NCI-H774 (cell line): ENCODE measurements around the gene SH3D19.
"Not testable (repeated sequence)": the region's sequence is repeated elsewhere in the genome, so short reads cannot be mapped to it uniquely, and the experiment has no call there.

Experiments used
- DNase-seq: peaks from one replicate; lab custom pipeline; 2025; lab: John Stamatoyannopoulos, UW

SH3D19 gene

GRCh38 chr4:151325111-151325948 lies at the start of gene SH3D19:
TSS of gene SH3D19 (minus strand) at chr4:151325605. CDS start at chr4:151325352, 253 bp downstream.
- peak; percentile 8 for DNase-seq

GRCh38 chr4:151362404-151363164 lies 37.2 kb upstream of the SH3D19 start:
- DNase-seq = peak; percentile 34

DNA sequence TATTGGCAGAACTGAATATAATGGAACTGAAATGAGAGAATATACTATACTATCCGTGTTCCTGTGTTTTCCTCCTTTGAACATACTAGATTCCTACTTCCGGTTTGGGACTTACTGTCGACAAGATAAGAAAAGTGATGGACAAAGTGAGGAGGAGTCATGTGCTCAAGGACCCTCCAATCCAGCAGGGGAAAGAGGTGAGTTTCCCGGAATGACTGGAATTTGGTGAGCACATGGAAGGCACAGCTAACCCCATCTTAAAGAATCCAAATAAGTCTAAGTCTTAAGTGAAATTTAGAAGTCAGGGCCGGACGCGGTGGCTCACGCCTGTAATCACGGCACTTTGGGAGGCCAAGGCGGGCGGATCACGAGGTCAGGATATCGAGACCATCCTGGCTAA lies 36.6 kb upstream of the SH3D19 start:
- DNase-seq = no peak

- DNase-seq = no peak
These were observed 35.7 kb upstream of the SH3D19 start for GRCh38 chr4:151361126-151361525.

DNA sequence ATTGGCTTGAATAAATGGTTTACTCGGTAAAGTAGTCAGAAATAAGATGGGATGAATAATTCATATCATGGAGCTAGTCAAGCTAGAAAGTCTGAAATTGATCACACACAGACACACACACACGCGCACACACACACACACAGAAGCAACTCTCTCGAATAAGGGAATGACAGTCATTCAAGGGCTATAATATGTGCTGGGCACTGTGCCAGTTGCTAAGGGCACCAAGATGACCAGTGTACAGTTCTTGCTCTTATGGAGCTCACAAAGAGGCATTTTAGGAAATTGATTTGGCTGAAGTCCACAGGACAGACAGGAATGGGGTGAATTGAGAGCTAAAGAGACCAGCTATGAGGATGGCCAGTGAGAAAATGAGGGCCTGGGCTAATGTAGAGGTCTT lies 34.2 kb upstream of the SH3D19 start:
- DNase-seq = no peak

DNA sequence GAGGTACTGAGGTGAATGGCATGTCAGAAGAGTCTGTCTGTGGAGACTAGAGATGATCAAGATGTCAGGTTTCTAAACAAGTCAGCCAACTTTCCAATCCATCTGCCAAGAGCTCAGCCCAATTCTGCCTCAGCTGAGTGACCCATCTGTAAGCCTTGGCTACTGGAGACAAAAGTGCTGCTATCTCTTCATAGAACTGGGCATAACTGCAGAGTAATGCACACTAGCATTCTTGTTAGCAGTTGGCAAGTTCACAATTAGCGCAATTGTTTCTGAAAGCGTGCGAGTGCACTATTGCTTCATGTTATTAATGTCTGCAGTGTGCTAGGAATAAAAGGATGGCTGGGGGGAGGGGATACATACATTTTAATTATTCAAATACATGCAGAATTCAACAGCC lies 32.9 kb upstream of the SH3D19 start:
- no peak for DNase-seq

DNA sequence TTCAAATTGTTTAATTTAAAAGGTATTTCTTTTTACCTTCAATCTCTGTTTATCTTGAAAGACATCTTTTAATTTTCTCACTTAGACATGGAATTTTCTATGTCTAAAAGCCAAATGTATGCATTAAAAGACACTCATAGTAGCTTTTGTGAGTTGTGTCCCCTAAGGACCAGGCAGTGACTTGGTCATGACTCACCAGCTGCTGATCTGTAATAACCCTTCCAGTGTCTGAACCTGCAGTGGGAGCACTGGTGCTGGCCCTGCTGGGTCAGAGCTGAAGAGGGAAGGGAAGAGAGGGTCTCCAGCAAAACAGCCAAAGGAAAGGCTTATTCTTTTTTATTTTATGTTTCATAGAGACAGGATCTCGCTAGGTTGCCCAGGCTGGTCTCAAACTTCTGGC lies 31.1 kb upstream of the SH3D19 start:
- no peak for DNase-seq

DNA sequence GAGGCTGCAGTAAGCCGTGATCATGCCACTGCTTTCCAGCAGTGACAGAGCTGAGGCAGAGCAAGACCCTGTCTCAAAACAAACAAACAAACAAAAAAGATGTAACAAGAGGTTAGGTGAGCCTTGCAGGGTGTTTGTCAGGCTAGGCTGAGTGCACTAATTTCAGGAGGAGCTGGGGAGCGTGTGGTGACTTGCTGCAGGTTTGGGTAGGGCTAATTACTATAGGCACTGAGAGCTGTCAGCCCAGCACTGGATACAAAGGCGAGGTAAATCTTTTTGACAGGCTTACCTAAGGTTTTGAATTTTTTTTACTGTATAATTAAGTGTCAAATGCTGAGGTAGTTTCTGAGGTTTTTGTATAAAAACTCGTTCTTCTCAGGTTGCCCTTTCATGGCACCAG lies 29.8 kb upstream of the SH3D19 start:
- DNase-seq = no peak

DNA sequence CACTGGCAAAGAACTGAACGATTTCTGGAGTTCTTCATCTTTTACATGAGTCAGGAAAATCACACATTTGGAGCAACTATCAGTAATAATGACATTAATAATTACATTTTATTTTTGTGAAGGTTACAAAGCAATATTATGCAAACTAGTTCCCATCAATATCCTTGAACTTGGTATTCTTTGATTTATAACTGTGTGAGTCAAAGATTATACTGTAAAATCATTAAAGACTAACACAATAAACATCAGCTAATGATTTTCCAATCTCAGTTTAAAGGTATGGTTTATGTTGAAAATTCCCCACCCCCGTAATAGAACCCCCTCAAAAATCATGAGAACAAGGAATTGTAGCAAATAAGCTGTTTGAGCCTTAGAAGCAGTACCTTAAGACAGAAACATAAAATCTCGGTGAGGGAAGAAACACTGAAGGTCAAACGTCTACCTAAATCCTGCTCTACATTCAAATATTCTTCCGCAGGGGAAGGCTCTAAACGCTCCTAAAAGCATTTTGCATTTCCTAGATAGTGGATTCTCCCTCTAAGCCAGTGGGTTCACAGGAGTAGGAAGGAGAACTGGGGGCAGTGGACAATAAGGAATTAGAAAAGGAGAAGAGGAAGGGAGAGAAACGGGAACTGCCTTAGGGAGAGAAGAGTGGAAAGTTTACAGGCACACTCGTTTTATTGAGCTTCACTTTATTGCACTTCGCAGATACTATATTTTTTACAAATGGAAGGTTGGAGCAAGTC lies 22.3 kb upstream of the SH3D19 start:
- no peak for DNase-seq

DNA sequence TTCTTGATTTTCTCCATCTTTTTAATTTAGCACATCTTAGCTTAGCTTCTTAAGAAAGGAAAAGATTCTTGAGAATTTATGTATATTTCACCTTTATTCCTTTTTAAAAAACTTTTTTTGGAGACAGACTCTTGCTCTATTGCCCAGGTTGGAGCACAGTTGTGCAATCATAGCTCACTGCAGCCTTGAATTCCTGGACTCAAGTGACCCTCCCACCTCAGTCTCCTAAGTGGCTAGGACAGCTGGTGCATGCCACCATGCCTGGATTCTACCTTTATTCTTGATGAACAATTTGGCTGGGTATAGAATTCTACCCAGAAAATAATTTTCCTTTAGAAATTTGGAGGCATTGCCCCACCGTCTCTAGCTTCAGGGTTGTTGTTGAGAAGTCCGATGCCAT lies 19.5 kb upstream of the SH3D19 start:
- no peak for DNase-seq

- DNase-seq = no peak
These were observed 15.5 kb upstream of the SH3D19 start for GRCh38 chr4:151340751-151341385.

DNA sequence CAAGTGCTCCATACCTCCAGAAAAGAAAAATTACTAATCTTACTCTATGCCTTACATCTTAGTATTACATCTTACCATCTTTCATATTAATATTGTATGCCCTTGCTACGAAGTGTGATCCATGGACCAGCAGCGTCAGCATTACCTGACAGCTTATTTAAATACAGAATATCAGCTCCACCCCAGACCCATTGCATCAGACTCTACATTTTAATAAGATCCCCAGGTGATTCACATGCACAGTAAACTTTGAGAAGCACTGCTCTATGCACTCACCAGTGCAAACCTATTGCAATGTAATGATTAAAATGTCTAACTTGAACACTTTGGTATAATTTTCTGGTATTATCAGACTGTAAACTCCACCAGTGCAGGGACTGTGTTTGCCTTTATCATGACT lies 14.1 kb upstream of the SH3D19 start:
- DNase-seq = no peak

DNA sequence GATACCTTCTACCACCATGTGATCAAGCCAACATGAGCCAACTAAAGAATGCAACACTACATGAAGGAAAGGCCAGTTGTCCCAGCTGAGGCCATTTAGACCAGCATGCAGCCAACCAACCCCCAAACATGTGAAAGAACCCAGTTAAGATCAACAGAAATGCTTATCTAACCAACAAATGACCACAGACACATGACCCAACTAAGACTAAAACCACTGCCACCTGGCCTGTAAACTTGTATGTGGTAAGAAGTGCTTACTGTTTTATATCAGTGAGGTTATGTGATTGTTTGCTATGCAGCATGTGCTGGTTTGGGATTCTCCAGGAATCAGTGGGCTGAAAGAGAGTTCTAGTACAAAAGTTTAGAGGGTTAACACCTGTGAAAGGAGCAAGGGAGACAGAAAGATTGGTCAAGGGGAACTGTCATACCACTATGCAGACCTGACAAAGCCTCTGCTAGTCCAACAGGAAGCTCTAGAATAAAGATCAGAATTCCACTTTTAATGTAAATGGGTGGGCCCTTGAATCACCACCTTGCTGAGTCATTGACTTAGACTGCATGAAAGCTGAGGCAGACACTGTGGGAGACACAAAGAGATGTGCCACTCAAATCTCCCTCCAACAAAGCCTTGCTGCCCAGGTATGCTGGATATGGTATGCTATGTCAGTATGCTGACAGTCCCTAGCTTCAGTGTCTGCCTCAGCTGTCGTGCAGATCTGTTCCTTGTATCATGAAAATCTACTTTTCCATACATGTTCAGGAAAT lies 6.1 kb upstream of the SH3D19 start:
- DNase-seq = no peak

DNA sequence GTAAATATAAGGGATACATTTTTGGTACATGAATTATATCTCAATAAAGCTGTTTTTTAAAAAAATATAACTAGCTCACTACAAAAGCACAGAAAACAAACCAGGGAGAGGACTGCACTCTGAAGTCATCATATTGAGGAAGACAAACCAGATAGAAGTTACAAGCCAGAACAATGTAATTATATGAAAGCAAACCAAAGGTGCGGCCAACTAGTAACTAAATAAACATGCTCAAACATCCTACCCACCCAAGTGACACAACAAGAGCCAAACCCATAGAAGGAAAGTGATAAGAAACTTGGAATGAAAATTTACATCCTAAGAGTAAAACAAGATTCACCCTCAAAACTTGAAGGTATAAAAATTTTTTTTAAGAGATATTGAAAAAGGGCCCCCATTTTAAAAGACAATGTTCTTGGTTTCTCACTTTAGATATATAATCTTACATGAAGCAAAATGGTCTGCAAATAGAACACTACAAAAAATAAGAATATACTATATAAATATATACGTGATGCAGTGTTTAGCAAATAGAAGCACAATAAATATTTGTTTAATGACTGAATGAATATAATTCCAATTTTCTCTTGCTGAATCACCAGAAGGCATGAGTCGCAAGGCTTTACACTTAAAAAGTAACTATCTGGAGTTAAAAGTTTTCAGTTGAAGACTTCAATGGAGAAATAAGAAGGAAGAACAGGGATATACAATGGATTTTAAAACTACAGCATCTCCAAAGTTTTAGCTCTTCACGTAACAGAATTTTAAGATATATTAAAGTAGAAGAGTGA lies 4.0 kb upstream of the SH3D19 start:
- no peak for DNase-seq

DNA sequence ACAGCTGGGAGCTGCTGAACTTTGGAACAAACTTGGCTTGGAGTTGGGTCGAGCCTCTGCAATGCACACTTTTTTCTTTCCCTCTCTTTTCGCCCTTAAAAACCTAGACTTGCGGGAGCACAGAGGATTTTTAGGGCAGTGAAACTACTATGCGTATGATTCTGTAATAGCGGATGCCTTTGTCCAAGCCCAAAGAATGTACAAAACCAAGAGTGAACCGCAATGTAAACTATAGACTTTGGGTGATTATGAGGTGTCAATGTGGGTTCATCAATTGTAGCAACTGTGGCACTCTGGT lies 493 bp upstream of the SH3D19 start:
- no peak for DNase-seq

- DNase-seq = no peak
These were observed 674 bp downstream of the SH3D19 start for GRCh38 chr4:151324752-151325110.

DNA sequence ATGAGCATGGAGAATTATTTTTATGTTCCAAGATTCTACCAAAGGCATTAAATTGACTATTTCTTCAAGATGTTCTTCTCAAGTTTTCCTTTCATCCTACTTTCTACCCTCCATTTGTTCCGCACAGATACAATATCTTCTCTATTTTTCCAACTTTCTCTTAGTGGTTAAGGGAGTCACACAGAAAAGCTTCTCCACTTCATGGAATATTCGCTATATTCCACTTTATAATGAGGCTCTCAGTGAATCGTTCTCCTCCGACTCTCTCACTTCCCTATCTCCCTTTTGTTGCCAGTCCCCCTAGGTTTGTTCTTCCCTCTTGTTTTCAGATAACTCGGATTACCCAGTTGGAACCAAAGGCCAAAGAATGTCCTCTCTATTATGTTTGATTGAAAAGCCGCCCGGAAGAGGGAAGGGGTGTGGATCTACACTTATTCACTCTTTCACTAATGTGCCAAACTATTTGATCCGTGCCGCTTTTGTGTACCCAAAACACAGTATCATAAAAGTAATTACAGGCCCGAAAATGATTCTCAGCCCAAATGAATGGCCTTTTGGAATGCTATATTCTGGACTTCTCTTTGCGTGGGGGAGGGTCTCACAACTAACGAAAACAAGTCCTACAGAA lies 1.2 kb downstream of the SH3D19 start:
- no peak for DNase-seq

DNA sequence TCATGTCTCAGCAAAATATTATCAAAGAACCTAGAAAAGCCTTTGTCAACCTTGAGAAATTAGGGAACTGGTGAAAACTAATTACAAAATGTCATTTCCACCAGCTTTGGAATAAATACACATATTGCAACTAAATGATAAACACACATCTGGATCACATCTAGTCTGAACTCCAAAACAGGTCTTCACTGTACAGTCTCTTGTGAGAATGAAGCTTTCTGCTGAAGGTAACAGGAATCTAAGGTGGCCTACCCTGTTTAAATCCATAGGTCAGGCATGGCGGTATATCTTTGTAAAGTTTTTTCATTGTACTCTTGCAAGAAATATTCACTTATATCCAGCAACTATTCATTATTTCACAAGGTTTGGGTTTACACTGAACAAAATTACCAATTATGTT lies 1.7 kb downstream of the SH3D19 start:
- DNase-seq = no peak

DNA sequence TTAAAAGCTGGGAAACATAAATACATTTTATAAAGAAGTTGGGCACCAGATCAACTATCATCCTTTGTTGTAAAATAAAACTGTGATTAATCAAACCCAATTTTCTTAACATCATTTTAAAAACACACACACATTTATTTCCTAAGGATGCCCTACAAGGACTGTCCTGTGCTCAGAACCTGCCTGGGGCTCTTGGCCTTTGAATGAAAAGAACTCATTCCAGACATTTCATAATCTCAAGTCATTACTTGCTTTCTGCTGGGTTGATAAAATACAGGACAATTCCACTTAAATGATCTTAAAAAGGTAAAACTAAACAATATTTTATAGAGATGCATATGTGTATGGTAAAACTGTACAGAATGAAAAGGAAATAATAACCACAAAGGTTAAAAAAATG lies 2.8 kb downstream of the SH3D19 start:
- no peak for DNase-seq

DNA sequence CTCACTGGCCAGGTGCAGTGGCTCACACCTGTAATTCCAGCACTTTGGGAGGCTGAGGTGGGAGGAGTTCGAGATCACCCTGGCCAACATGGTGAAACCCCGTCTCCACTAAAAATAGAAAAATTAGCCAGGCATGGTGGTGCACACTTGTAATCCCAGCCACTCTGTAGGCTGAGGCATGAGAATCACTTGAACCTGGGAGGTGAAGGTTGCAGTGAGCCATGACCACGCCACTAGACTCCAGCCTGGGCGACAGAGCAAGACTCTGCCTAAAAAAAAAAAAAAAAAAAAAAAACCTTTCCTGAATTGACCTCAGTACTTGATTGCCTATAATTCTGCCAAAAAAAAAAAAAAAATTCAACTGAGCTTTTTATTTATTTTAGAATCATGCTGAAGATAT lies 3.2 kb downstream of the SH3D19 start:
- DNase-seq = not testable (repeated sequence)
